K562 (cell line): ENCODE data around the gene NARF. TPM values are rescaled to one million over a fixed set of nuclear protein-coding genes. Genes with fewer than 3 reads are reported as not detected.

Source experiments
- FOXP1 ChIP-seq: sonication (generic); formaldehyde crosslinking; IDR thresholded peaks from 2 replicates; pipeline ENCODE4 v1.8.0; 2022; ENCODE audit warnings: mild to moderate bottlenecking, missing genetic modification reagents
- ILK ChIP-seq: fragments of 450-650 bp; IDR thresholded peaks from 2 replicates; pipeline ENCODE4 v1.6.1; 2016; ENCODE audit warnings: missing genetic modification characterization, low read depth, mild to moderate bottlenecking, missing compliant biosample characterization, moderate library complexity, borderline replicate concordance
- JUNB ChIP-seq: fragments of 450-650 bp; formaldehyde crosslinking; conservative IDR thresholded peaks from 2 replicates; pipeline ENCODE4 v1.4.0; 2020; ENCODE audit warnings: mild to moderate bottlenecking
- KDM5B ChIP-seq: fragments of 200-600 bp; sonication (generic); IDR thresholded peaks from 2 replicates; pipeline ENCODE4 v1.6.1; 2012; ENCODE audit warnings: low read depth, mild to moderate bottlenecking, moderate library complexity, low read length, control low read depth, inconsistent platforms; ENCODE audit not compliant: insufficient replicate concordance
- MNT ChIP-seq, 2 experiments: fragments of 450-650 bp; conservative IDR thresholded peaks; 2 replicates each; pipeline ENCODE4 v1.6.1; 2017; ENCODE audit warnings: mild to moderate bottlenecking in 2 of 2, moderate library complexity in 2 of 2
- PHB2 ChIP-seq: fragments of 450-650 bp; IDR thresholded peaks from 2 replicates; pipeline ENCODE4 v1.6.1; 2017; ENCODE audit warnings: low read depth
- RBM22 ChIP-seq: fragments of 200-400 bp; formaldehyde crosslinking; IDR thresholded peaks from 2 replicates; pipeline ENCODE4 v1.6.1; 2018; ENCODE audit warnings: low read length, low read depth; ENCODE audit not compliant: poor library complexity, severe bottlenecking
- SIN3B ChIP-seq: fragments of 450-650 bp; IDR thresholded peaks from 2 replicates; pipeline ENCODE4 v1.6.1; 2017; ENCODE audit warnings: low read depth, mild to moderate bottlenecking, moderate library complexity
- SREBF1 ChIP-seq: fragments of 150-350 bp; IDR thresholded peaks from 2 replicates; pipeline ENCODE4 v1.6.1; 2014; ENCODE audit warnings: antibody characterized with exemption, low read depth, low read length, borderline replicate concordance
- TCF7 ChIP-seq: sonication (generic); IDR thresholded peaks from 2 replicates; pipeline ENCODE4 v1.6.1; 2016; ENCODE audit warnings: antibody characterized with exemption, borderline replicate concordance
- WHSC1 ChIP-seq: IDR thresholded peaks from one replicate; pipeline ENCODE4 v1.6.1; 2012; ENCODE audit warnings: low read length, control low read depth, inconsistent platforms
- ZNF140 ChIP-seq: fragments of 250-450 bp; sonication (Bioruptor Pico); IDR thresholded peaks from 2 replicates; pipeline ENCODE4 v1.8.0; 2021; ENCODE audit warnings: moderate library complexity, mild to moderate bottlenecking, inconsistent platforms
- ZNF263 ChIP-seq: sonication (generic); formaldehyde crosslinking; IDR thresholded peaks from 2 replicates; pipeline ENCODE4 v1.8.0; 2022; ENCODE audit warnings: mild to moderate bottlenecking, missing genetic modification reagents, borderline replicate concordance
- ZNF436 ChIP-seq: fragments of 250-450, 450-650 bp; sonication (Bioruptor Pico); formaldehyde crosslinking; IDR thresholded peaks from 2 replicates; pipeline ENCODE4 v1.7.0; 2020; ENCODE audit warnings: mild to moderate bottlenecking
- ZNF695 ChIP-seq: fragments of 450-650 bp; formaldehyde crosslinking; IDR thresholded peaks from 2 replicates; pipeline ENCODE4 v1.4.0; 2020; ENCODE audit warnings: mild to moderate bottlenecking, moderate library complexity
- polyA plus RNA-seq, 8 experiments: library from polyadenylated mRNA; depleted of rRNA in 4 of 8; stranded (reverse) in 5 of 8; unstranded in 3 of 8; fragments of >200 nt; fragmentation: Nextera tagmentation in 2 of 8; fragmentation: Illumina TruSeq in 1 of 8; extraction: Ambion mirVana in 2 of 8; extraction: Trizol in 1 of 8; gene quantifications; 2 replicates each; pipeline versions ENCODE4 v1.2.1 to v1.2.3, GENCODE V29; 2011 to 2014; ENCODE audit warnings: inconsistent platforms in 1 of 8, missing spikeins in 1 of 8
- total RNA-seq, 7 experiments: library from RNA; depleted of rRNA in 6 of 7; stranded (reverse); fragments of >200 nt in 6 of 7; fragmentation: Illumina TruSeq in 2 of 7; extraction: Trizol in 2 of 7; gene quantifications; 2 replicates each; pipeline versions ENCODE4 v1.2.1 to v1.2.3, GENCODE V29; 2011 to 2021; ENCODE audit warnings: low replicate concordance in 1 of 7
- TF ChIP-seq, protein P1 (sequence below): fragments of 200-800 bp; sonication (Bioruptor generic); IDR thresholded peaks from 2 replicates; pipeline ENCODE4 v1.6.1; 2017; ENCODE audit warnings: missing genetic modification characterization, missing compliant biosample characterization
- TF ChIP-seq, protein P2 (sequence below): fragments of 150-350 bp; IDR thresholded peaks from 2 replicates; pipeline ENCODE4 v1.6.1; 2014; ENCODE audit warnings: low read depth, mild to moderate bottlenecking, low read length, borderline replicate concordance

The NARF gene
- total and polyA plus RNA-seq, 9 of the 15 experiments (the other 6 are each of a cell fraction or from before 2014, with no cell fraction given), result 60.4 to 423 (median 132) TPM

- TF ChIP-seq KDM5B (no peak), SIN3B (no peak), PHB2 (peak; percentile 91), ZNF436 (CRISPR knock-in tag) (no peak), ZNF140 (CRISPR knock-in tag) (no peak), ILK (tag) (no peak), MNT (conservative IDR thresholded peaks at IDR 0.05) (peak in 1 of 2 experiments; percentile 82; a peak in 3 of 4 replicates), FOXP1 (CRISPR knock-in tag) (peak; percentile 78; the same call in 1 of the 2 replicates), SREBF1 (no peak), TCF7 (peak; percentile 86; the same call in 1 of the 2 replicates), JUNB (CRISPR knock-in tag) (no peak), ZNF695 (CRISPR knock-in tag) (no peak), ZNF263 (CRISPR knock-in tag) (no peak), WHSC1 (no peak), RBM22 (no peak)
- TF ChIP-seq, protein P1, sequence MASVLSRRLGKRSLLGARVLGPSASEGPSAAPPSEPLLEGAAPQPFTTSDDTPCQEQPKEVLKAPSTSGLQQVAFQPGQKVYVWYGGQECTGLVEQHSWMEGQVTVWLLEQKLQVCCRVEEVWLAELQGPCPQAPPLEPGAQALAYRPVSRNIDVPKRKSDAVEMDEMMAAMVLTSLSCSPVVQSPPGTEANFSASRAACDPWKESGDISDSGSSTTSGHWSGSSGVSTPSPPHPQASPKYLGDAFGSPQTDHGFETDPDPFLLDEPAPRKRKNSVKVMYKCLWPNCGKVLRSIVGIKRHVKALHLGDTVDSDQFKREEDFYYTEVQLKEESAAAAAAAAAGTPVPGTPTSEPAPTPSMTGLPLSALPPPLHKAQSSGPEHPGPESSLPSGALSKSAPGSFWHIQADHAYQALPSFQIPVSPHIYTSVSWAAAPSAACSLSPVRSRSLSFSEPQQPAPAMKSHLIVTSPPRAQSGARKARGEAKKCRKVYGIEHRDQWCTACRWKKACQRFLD (CRISPR knock-in tag), result peak; percentile 95
- TF ChIP-seq, protein P2, sequence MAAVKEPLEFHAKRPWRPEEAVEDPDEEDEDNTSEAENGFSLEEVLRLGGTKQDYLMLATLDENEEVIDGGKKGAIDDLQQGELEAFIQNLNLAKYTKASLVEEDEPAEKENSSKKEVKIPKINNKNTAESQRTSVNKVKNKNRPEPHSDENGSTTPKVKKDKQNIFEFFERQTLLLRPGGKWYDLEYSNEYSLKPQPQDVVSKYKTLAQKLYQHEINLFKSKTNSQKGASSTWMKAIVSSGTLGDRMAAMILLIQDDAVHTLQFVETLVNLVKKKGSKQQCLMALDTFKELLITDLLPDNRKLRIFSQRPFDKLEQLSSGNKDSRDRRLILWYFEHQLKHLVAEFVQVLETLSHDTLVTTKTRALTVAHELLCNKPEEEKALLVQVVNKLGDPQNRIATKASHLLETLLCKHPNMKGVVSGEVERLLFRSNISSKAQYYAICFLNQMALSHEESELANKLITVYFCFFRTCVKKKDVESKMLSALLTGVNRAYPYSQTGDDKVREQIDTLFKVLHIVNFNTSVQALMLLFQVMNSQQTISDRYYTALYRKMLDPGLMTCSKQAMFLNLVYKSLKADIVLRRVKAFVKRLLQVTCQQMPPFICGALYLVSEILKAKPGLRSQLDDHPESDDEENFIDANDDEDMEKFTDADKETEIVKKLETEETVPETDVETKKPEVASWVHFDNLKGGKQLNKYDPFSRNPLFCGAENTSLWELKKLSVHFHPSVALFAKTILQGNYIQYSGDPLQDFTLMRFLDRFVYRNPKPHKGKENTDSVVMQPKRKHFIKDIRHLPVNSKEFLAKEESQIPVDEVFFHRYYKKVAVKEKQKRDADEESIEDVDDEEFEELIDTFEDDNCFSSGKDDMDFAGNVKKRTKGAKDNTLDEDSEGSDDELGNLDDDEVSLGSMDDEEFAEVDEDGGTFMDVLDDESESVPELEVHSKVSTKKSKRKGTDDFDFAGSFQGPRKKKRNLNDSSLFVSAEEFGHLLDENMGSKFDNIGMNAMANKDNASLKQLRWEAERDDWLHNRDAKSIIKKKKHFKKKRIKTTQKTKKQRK, result no peak
Measured at GRCh38 chr17:82461827-82462524, 3.4 kb downstream of the NARF start (continued).
